Heart right ventricle (tissue), 16 donors: Measurements from ENCODE around the gene GATAD2A. TPM values are rescaled to one million over a fixed set of nuclear protein-coding genes. Genes with fewer than 3 reads are reported as not detected.

Experiments used
- ATAC-seq, 8 donors: fragments of 200-7000 bp; cut with Tn5 transposase; one replicate each; pipeline ENCODE4 v1.9.1; 2020; ENCODE audit warnings: mild to moderate bottlenecking in 8 of 8, moderate library complexity in 8 of 8, moderate number of reproducible peaks in 1 of 8
- DNase-seq, 2 donors: peaks; one replicate each; pipeline ENCODE4 v3.0.0-alpha.2; 2020
- H3K27ac ChIP-seq, 10 donors: fragments of 200-600 bp; sonication (generic) in 2 of 10; one replicate each; pipeline versions ENCODE4 v1.5.0 to v1.8.0; 2020 to 2022; ENCODE audit warnings: mild to moderate bottlenecking in 3 of 10
- H3K27me3 ChIP-seq, 7 donors: fragments of 200-600 bp; one replicate each; pipeline ENCODE4 v1.8.0; 2021 to 2022; ENCODE audit warnings: mild to moderate bottlenecking in 2 of 7
- H3K36me3 ChIP-seq, 9 donors: fragments of 200-600 bp; sonication (generic) in 1 of 9; one replicate each; pipeline versions ENCODE4 v1.5.0 to v1.8.0; 2020 to 2022; ENCODE audit warnings: mild to moderate bottlenecking in 2 of 9
- H3K4me1 ChIP-seq, 9 donors: fragments of 200-600 bp; sonication (generic) in 1 of 9; one replicate each; pipeline versions ENCODE4 v1.5.0 to v1.8.0; 2020 to 2022; ENCODE audit warnings: mild to moderate bottlenecking in 4 of 9
- H3K4me3 ChIP-seq, 10 donors: fragments of 200-600 bp; sonication (generic) in 2 of 10; one replicate each; pipeline versions ENCODE4 v1.5.0 to v1.8.0; 2020 to 2022; ENCODE audit warnings: mild to moderate bottlenecking in 7 of 10, moderate library complexity in 2 of 10
- H3K9me3 ChIP-seq, 11 donors: fragments of 200-600 bp in 10 of 11; sonication (generic) in 2 of 11; one replicate each; pipeline versions ENCODE4 v1.5.0 to v1.8.0; 2013 to 2022; ENCODE audit warnings: mild to moderate bottlenecking in 2 of 11, control low read depth in 1 of 11, moderate library complexity in 1 of 11
- CTCF ChIP-seq, 9 donors: fragments of 200-600 bp; sonication (generic) in 2 of 9; IDR thresholded peaks; one replicate each; pipeline versions ENCODE4 v1.5.0 to v1.8.0; 2021 to 2022; ENCODE audit warnings: antibody characterized with exemption in 9 of 9, mild to moderate bottlenecking in 5 of 9, moderate library complexity in 1 of 9
- WGBS, 2 donors: extraction: QIAGEN DNeasy Blood & Tissue Kit; methylation state at CpG; one replicate each; pipeline ENCODE4 v1.1.7; 2013; ENCODE audit warnings: inconsistent platforms in 1 of 2; 5-methylcytosine and 5-hydroxymethylcytosine counted together
- intact Hi-C, 10 donors: fragments of 100-400 bp; cut with DNase I; formaldehyde crosslinking; loops; one replicate each; pipeline versions ENCODE4 v1.11.1 to v1.14.2; 2022
- polyA plus RNA-seq, 2 donors: library from polyadenylated mRNA; stranded (reverse); fragments of 200-250 nt; gene quantifications; one replicate each; pipeline ENCODE4 v1.2.3, GENCODE V29; 2013
- total RNA-seq, 10 donors: library from RNA; stranded (reverse); fragmentation: NEBNext Ultra II Directional in 3 of 10; extraction: Animal tissue kit (Norgen Biotek cat#: 25700) in 3 of 10; gene quantifications; one replicate each; pipeline versions ENCODE4 v1.2.1 to v1.2.4, GENCODE V29; 2021 to 2023
- donor health status: Arrhythmogenic right ventricular cardiomyopathy.
- donor health status: ischemic (EF 13 %, LVEDD 7.1; RV severe dilation, severe dysfunction).
- donor health status: healthy with polysubstance abuse.
- donor health status: DM: no; HTN: yes; CAD: no.
- donor health status: DM: no; HTN: no; CAD: no.
- donor health status: ischemic (EF 25% LVEDD 6.9; RV normal size, moderate dysfunction).
- donor health status: ischemic (EF 25% LVEDD 5.7; RV mildly dilated, moderate dysfunction).
- donor health status: healthy.
- donor health status: DM: yes; HTN: yes; CAD: no.
- donor health status: Ischemic cardiomyopathy.
- donor health status: ischemic (EF 35%, LVEDD 5.7; RV mildly dilated, moderate dysfunction).
- donor health status: nonischemic (EF 11% LVEDD 7.7; RV severe dilation, severe dysfunction).
- donor health status: DM: yes; HTN: yes; CAD: no.
- donor health status: PGD.
- donor health status: ischemic (EF 29% LVEDD 5.4; RV normal size, mild dysfunction).
- donor health status: nonischemic (EF 23%, LVEDD 6.1; RV moderate dilation, normal function).

GATAD2A gene
- total and polyA plus RNA-seq, 12 donors: 7.5 to 48.5 (median 25.8) TPM

GRCh38 chr19:19475015-19475765 is 69.7 kb downstream of the GATAD2A start:
- H3K27ac ChIP-seq: peak overlapping the region in 1 of 10 donors; percentile 38
- intact Hi-C loops: loop anchor here in 2 of 10 donors (5.0 to 10.0 kb wide), 2 partner anchors 60 to 73 kb away; no protein-coding TSS in a partner anchor
- peaks cover 0 to 47% (median 25%) of the 10 kb centered on the region in 9 donors for H3K4me1 ChIP-seq
- H3K9me3 ChIP-seq: no peaks in the 10 kb centered on the region
- peak in 3 of 8 donors; percentile 14 to 31 (median 22) for ATAC-seq
- H3K4me3 ChIP-seq: no peak overlapping the region
- no peak for TF ChIP-seq CTCF (IDR thresholded peaks at IDR 0.05)
- WGBS, 2 donors: 70 to 75% methylated on average over 21 of the region's 21 CpGs
- no peak for DNase-seq
- H3K36me3 ChIP-seq: peaks cover 0 to 41% (median 0%) of the 10 kb centered on the region in 9 donors
- H3K27me3 ChIP-seq: no peaks in the 10 kb centered on the region

GRCh38 chr19:19475849-19476828 is 70.7 kb downstream of the GATAD2A start:
- Histone ChIP-seq H3K36me3 (peaks cover 0 to 49% (median 0%) of the 10 kb centered on the region in 9 donors), H3K4me3 (no peak overlapping the region), H3K9me3 (no peaks in the 10 kb centered on the region), H3K27me3 (no peaks in the 10 kb centered on the region), H3K4me1 (peaks cover 0 to 44% (median 25%) of the 10 kb centered on the region in 9 donors), H3K27ac (peak overlapping the region in 1 of 10 donors; percentile 38)
- ATAC-seq (peak in 5 of 8 donors; percentile 30 to 53 (median 44)), DNase-seq (no peak)
- intact Hi-C loops: loop anchor here in 2 of 10 donors (5.0 to 10.0 kb wide), 2 partner anchors 61 to 74 kb away; no protein-coding TSS in a partner anchor
- WGBS, 2 donors: 77 to 79% methylated on average over 19 of the region's 19 CpGs
- peak in 7 of 9 donors; percentile 20 to 54 (median 44) for TF ChIP-seq CTCF (IDR thresholded peaks at IDR 0.05)

- 92 to 93% methylated on average over 10 of the region's 10 CpGs for WGBS, 2 donors
- no peak for DNase-seq
- H3K4me1 ChIP-seq: peaks cover 0 to 47% (median 21%) of the 10 kb centered on the region in 9 donors
- no peaks in the 10 kb centered on the region for H3K9me3 ChIP-seq
- H3K36me3 ChIP-seq: peaks cover 0 to 56% (median 0%) of the 10 kb centered on the region in 9 donors
- H3K4me3 ChIP-seq: no peak overlapping the region
- ATAC-seq: no peak
- H3K27ac ChIP-seq: no peak overlapping the region
- no peaks in the 10 kb centered on the region for H3K27me3 ChIP-seq
- no peak for TF ChIP-seq CTCF (IDR thresholded peaks at IDR 0.05)
- intact Hi-C loops: loop anchor here in 2 of 10 donors (5.0 to 10.0 kb wide), 2 partner anchors 63 to 76 kb away; no protein-coding TSS in a partner anchor
These were observed 72.4 kb downstream of the GATAD2A start for GRCh38 chr19:19477705-19478383.
